A375 (cell line): ENCODE results near the gene CST9. TPM values are rescaled to one million over a fixed set of nuclear protein-coding genes. Genes with fewer than 3 reads are reported as not detected.

Experiments
- total RNA-seq: library from RNA; depleted of rRNA; stranded (reverse); fragments of >200 nt; shearing (Covaris generic); gene quantifications from 2 replicates; pipeline ENCODE4 v1.2.3, GENCODE V29; 2014; rRNA removed

The CST9 gene, protein sequence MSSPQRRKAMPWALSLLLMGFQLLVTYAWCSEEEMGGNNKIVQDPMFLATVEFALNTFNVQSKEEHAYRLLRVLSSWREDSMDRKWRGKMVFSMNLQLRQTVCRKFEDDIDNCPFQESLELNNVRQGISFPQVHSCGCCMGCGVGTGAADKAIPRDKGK
- not detected in 2 replicates for total RNA-seq

DNA sequence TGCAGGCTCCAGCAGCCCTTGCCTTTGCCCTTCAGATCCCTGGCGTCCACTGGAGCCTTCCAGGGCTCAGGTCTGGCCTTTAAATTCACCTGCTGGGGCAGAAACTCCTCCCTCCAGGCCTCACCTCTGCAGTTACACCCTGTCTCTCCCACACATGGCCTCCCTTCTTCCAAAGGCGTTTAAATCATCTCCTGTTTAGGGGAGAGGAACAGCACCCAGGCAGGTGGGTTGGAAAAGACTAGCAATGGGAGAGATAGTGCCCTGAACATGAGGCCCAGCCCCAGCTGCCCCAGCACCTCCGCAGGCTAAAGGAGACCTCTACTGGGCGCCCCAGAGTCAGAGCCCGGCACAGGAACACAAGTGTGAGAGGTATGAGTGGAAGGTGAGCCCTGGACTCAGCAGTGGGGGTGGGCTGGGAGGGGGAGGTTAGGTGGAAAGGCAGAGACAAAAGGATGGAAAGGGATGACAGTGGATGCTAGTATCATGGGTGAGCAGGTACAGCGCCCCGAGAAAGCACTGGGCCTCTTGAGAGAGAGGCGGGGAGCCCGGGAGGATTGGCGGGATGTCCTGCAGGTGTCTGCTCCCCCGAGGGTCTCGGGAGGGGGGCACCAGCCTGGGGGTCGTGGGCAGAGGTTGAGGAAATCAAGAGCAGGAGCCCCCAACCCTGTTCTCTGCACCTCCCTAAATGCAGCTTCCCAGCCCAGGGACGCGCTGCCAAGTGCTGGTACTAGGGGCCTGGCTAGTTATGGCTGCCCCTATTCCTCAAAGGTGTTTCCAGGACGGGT is at the start of gene CST9:
TSS of gene CST9 (minus strand) at position 51 of the 785 bp plus-strand sequence. CDS start 53 bp downstream, outside the sequence.

DNA sequence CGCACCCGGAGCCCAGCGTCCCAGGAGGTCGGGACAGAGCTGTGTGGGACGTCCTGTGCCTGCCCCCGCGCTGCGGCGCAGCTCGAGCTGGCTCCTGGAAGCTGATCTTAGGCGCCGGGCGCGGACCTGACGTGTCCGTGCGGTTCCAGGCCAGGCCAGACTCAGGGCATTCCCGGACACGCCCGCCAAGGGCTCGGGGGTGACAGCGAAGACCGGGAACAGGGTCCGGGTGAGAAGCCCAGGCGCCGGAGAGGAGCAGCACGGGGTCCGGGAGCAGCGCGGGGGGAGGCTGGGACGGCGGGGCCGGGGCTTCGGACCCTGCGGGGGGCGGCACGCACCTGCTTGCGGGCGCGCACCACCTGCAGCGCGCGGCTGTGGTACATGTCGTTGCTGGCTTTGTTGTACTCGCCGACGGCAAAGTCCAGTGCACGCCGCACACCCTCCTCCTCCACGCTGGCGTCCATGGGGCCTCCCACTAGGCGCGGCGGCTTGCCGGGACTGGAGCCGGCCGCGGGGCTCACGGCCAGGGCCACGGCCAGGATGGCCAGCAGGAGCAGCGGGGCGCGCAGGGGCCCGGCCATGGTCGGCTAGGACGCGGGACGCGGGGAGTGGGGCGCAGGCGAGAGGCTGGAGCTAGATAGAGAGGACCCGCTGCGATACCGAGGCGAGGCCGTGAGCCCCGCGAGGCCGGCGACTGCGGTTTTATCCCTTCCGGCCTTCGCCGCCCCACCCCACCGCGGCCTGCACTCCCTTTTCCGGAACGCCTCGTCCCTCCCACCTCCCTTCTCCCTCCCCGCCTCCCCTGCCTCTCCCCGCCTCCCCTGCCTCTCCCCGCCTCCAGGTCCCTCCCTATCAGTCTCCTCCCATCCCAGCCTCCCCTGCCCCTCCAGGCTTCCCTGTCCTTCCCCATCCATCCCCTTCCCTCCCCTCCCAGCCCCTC is 31.8 kb upstream of the CST9 start, which contains the start of gene CST3:
TSS of gene CST3 (minus strand) at position 674 of the 940 bp plus-strand sequence. CDS start at position 581, 93 bp downstream.

DNA sequence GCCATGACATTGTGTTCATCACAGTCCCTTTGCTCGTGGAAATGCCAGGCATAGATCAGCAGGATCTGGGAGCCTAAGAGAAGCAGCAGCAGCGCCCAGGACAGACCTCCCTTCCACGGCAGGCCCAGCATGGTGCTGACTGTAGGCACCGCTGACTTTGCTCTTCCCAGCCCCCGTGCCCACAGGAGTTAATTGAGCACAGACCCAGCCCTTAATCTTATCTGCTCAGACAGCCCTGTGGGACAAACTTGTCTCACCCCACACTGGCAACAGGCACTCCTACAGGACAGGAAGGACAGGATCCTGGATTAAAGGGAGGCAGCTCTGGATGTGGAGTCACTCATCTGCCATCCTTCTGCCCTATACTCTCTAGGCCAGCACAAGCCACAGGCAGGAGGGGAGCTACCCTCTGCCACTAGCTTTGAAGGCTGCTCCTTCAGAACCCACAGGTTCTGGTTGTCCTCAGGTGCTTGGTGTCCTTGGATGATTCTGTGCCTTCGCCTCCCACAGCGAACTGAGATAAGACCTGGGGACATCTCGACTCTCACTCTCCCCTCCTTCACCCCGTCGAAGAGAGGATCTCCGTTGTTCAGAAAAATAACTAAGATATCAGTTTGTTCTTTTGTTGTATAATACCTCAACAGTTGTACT is 37.3 kb downstream of the CST9 start, which contains the start of gene CST9L:
TSS of gene CST9L (minus strand) at position 165 of the 651 bp plus-strand sequence. CDS start at position 131, 34 bp downstream.

Other genes starting within 250 kb of the CST9 start
- 12.4 and 16.4 TPM in 2 replicates for gene GZF1, start 243.7 kb downstream of the CST9 start, total RNA-seq
- 2.4 and 3.3 TPM in 2 replicates for gene NAPB, start 184.4 kb downstream of the CST9 start, total RNA-seq
- not detected in 2 replicates for gene CSTL1, start 166.2 kb downstream of the CST9 start, total RNA-seq
- not detected in 2 replicates for gene CST11, start 153.0 kb downstream of the CST9 start, total RNA-seq
- not detected in 2 replicates for gene CST8, start 114.8 kb downstream of the CST9 start, total RNA-seq
- gene CST9L, start 37.4 kb downstream of the CST9 start, total RNA-seq, result not detected in 2 replicates
- gene CST3, start 32.0 kb upstream of the CST9 start, total RNA-seq, result 168 and 221 TPM in 2 replicates
- not detected in 2 replicates for gene CST4, start 83.1 kb upstream of the CST9 start, total RNA-seq
- not detected in 2 replicates for gene CST1, start 145.0 kb upstream of the CST9 start, total RNA-seq
- gene CST2, start 220.8 kb upstream of the CST9 start, total RNA-seq, result 1.9 TPM in 1 of 2 replicates, not detected in the other